Endothelial cell of umbilical vein (primary cell): ENCODE results near the gene SLC25A43. TPM values are rescaled to one million over a fixed set of nuclear protein-coding genes. Genes with fewer than 3 reads are reported as not detected.

Source experiments
- BruUV-seq: library from RNA; stranded (reverse); fragments of 400-500 nt; replicated peaks from 2 replicates; lab custom pipeline; 2021; lab: Mats Ljungman, UMichigan
- CTCF ChIA-PET: fragments of 300-600, 350-600 bp; sonication (Branson Sonifier 250); formaldehyde crosslinking; loops from one replicate; lab custom pipeline; 2021; ENCODE audit warnings: antibody characterized with exemption, inconsistent platforms; lab: Charles Lee
- POLR2A ChIA-PET: fragments of 300-600, 350-600 bp; sonication (Branson Sonifier 250); formaldehyde crosslinking; loops from one replicate; lab custom pipeline; 2021; ENCODE audit warnings: antibody characterized with exemption, inconsistent platforms; lab: Charles Lee
- DNase-seq: peaks from one replicate; pipeline ENCODE4 v3.0.0-alpha.2; 2011; ENCODE audit warnings: low read depth, low spot score
- FAIRE-seq: peaks from 2 replicates; lab custom pipeline; 2011; peaks lifted over from hg19 to GRCh38; lab: Jason Lieb, UNC
- H2AFZ ChIP-seq: 2 replicates; pipeline ENCODE4 v1.6.0; 2012; ENCODE audit warnings: low read depth, low read length, control low read depth, inconsistent platforms
- H3K27ac ChIP-seq: 2 replicates; pipeline ENCODE4 v1.5.1; 2011; ENCODE audit warnings: low read depth, mild to moderate bottlenecking, control low read depth, low read length, moderate library complexity; ENCODE audit not compliant: insufficient read depth
- H3K27me3 ChIP-seq, 2 experiments: 2 replicates each; pipeline versions ENCODE4 v1.6.0 to v1.6.1; 2011; ENCODE audit warnings: low read length in 2 of 2, mixed read lengths in 1 of 2; ENCODE audit not compliant: control insufficient read depth in 2 of 2, insufficient read depth in 2 of 2
- H3K36me3 ChIP-seq, 2 experiments: 2 replicates in 1 of 2; 3 replicates in 1 of 2; pipeline ENCODE4 v1.5.1; 2011; ENCODE audit warnings: low read length in 2 of 2, mild to moderate bottlenecking in 1 of 2, moderate library complexity in 1 of 2; ENCODE audit not compliant: control insufficient read depth in 2 of 2, insufficient read depth in 2 of 2; ENCODE audit errors: extremely low read depth in 1 of 2
- H3K4me1 ChIP-seq: 3 replicates; pipeline ENCODE4 v1.5.1; 2011; ENCODE audit warnings: mild to moderate bottlenecking, low read length; ENCODE audit not compliant: control insufficient read depth, insufficient read depth; ENCODE audit errors: extremely low read depth
- H3K4me2 ChIP-seq: 2 replicates; pipeline ENCODE4 v1.6.1; 2011; ENCODE audit warnings: low read length, control low read depth, mixed read lengths; ENCODE audit not compliant: insufficient read depth
- H3K4me3 ChIP-seq, 3 experiments: fragments of 200-600 bp in 1 of 3; sonication (generic), shearing (Covaris generic) in 1 of 3; replicated peaks in 1 of 3; 2 replicates each; pipeline ENCODE4 v1.5.1; 2011 to 2016; ENCODE audit warnings: control low read depth in 3 of 3, low read length in 3 of 3, mild to moderate bottlenecking in 2 of 3, inconsistent platforms in 1 of 3, low read depth in 1 of 3, moderate library complexity in 1 of 3; ENCODE audit not compliant: insufficient read depth in 1 of 3
- H3K79me2 ChIP-seq: 2 replicates; pipeline ENCODE4 v1.6.0; 2012; ENCODE audit warnings: low read length, inconsistent platforms; ENCODE audit not compliant: control insufficient read depth, insufficient read depth
- H3K9ac ChIP-seq: replicated peaks from 2 replicates; pipeline ENCODE3; 2011; ENCODE audit warnings: low read length, control low read depth; ENCODE audit not compliant: insufficient read depth; ENCODE audit errors: extremely low read depth
- H3K9me1 ChIP-seq: replicated peaks from 3 replicates; pipeline ENCODE4 v1.6.0; 2011; ENCODE audit warnings: mild to moderate bottlenecking, low read length; ENCODE audit not compliant: control insufficient read depth, insufficient read depth; ENCODE audit errors: extremely low read depth
- H3K9me3 ChIP-seq: replicated peaks from 2 replicates; pipeline ENCODE4 v1.5.1; 2012; ENCODE audit warnings: low read length, inconsistent platforms; ENCODE audit not compliant: control insufficient read depth, insufficient read depth
- H4K20me1 ChIP-seq: replicated peaks from 2 replicates; pipeline ENCODE3; 2011; ENCODE audit warnings: mild to moderate bottlenecking, low read length; ENCODE audit not compliant: control insufficient read depth, insufficient read depth; ENCODE audit errors: extremely low read depth
- CTCF ChIP-seq, 2 donors: IDR thresholded peaks; 1 replicate in 1 of 2; 2 replicates in 1 of 2; pipeline ENCODE4 v1.5.1; 2011; ENCODE audit warnings: low read length in 2 of 2, mild to moderate bottlenecking in 2 of 2, moderate library complexity in 2 of 2, control low read depth in 1 of 2, inconsistent platforms in 1 of 2, low read depth in 1 of 2; ENCODE audit not compliant: insufficient read depth in 1 of 2; ENCODE audit errors: extremely low read depth in 1 of 2
- EZH2 ChIP-seq: IDR thresholded peaks from 2 replicates; pipeline ENCODE4 v1.6.1; 2012; ENCODE audit warnings: borderline replicate concordance, low read depth, mild to moderate bottlenecking, moderate library complexity, low read length, inconsistent platforms; ENCODE audit not compliant: severe bottlenecking
- FOS ChIP-seq: IDR thresholded peaks from 2 replicates; pipeline ENCODE4 v1.6.1; 2011; ENCODE audit warnings: mild to moderate bottlenecking, low read length, moderate library complexity, borderline replicate concordance; ENCODE audit not compliant: insufficient read depth
- GATA2 ChIP-seq: IDR thresholded peaks from 2 replicates; pipeline ENCODE4 v1.7.0; 2011; ENCODE audit warnings: low read depth, mild to moderate bottlenecking, moderate library complexity, mixed read lengths, low read length; ENCODE audit not compliant: insufficient read length, insufficient read depth
- JUN ChIP-seq: IDR thresholded peaks from 2 replicates; pipeline ENCODE4 v1.6.1; 2011; ENCODE audit warnings: borderline replicate concordance, low read depth; ENCODE audit not compliant: insufficient read length, insufficient read depth
- MAX ChIP-seq: IDR thresholded peaks from 2 replicates; pipeline ENCODE4 v1.6.1; 2011; ENCODE audit not compliant: insufficient read depth, insufficient read length
- MYC ChIP-seq: IDR thresholded peaks from one replicate; pipeline ENCODE4 v1.6.1; 2011; ENCODE audit warnings: mild to moderate bottlenecking, low read depth, low read length
- POLR2A ChIP-seq: IDR thresholded peaks from 2 replicates; pipeline ENCODE4 v1.6.1; 2012; ENCODE audit warnings: low read depth, mild to moderate bottlenecking, control low read depth, low read length
- POLR2AphosphoS5 ChIP-seq: IDR thresholded peaks from 2 replicates; pipeline ENCODE4 v1.6.1; 2012; ENCODE audit warnings: low read depth, mild to moderate bottlenecking, control low read depth, low read length, moderate library complexity; ENCODE audit not compliant: insufficient read depth
- dilution Hi-C: fragments of 300-500 bp; cut with MboI; formaldehyde crosslinking; loops from one replicate; pipeline ENCODE4 v1.15.0; 2019; ENCODE audit warnings: low sequenced_read_pairs; ENCODE audit not compliant: extremely low pct_ligation_motif_present
- intact Hi-C: fragments of 100-400 bp; cut with micrococcal nuclease; formaldehyde crosslinking; loops from one replicate; pipeline ENCODE4 v1.10.0; 2022
- polyA plus RNA-seq, 4 experiments: library from polyadenylated mRNA; depleted of rRNA in 3 of 4; stranded (reverse) in 3 of 4; unstranded in 1 of 4; fragments of >200 nt; gene quantifications; 2 replicates each; pipeline versions ENCODE4 v1.2.1 to v1.2.3, GENCODE V29; 2011 to 2012; ENCODE audit warnings: missing spikeins in 1 of 4
- total RNA-seq: library from RNA; stranded (reverse); gene quantifications from 2 replicates; pipeline ENCODE4 v1.2.3, GENCODE V29; 2021

SLC25A43 gene
- total and polyA plus RNA-seq, 2 donors (not counting 3 experiments of a cell fraction or from before 2014, with no cell fraction given) = 7.2 to 11.5 TPM

- BruUV-seq = no TSS peak
- Histone ChIP-seq H2AFZ (no peak overlapping the region), H3K27me3 (peaks cover 0 to 2% of the 10 kb centered on the region in 2 experiments), H4K20me1 (no peaks in the 10 kb centered on the region), H3K4me1 (no peaks in the 10 kb centered on the region), H3K36me3 (no peaks in the 10 kb centered on the region), H3K9me3 (no peaks in the 10 kb centered on the region), H3K9me1 (no peaks in the 10 kb centered on the region), H3K4me3 (no peak overlapping the region), H3K27ac (no peak overlapping the region), H3K79me2 (no peaks in the 10 kb centered on the region), H3K4me2 (no peak overlapping the region), H3K9ac (no peak overlapping the region)
- no peak for DNase-seq
- intact Hi-C loops (no loop called here), dilution Hi-C loops (no loop called here)
- no peak for FAIRE-seq
- ChIA-PET POLR2A (no interaction called here), CTCF (interaction anchor here (1.0 to 2.8 kb wide), 3 partner anchors 12 to 16 kb away, joined by 4 to 11 read pairs (median 4); no protein-coding TSS in a partner anchor)
- TF ChIP-seq MYC (no peak), POLR2AphosphoS5 (no peak), POLR2A (no peak), EZH2 (no peak), GATA2 (no peak), JUN (no peak), CTCF (IDR thresholded peaks at IDR 0.05; ENCODE audit: extremely low read depth in 1 of 2, insufficient read depth in 1 of 2, low read depth in 1 of 2, low read length in 2 of 2) (no peak), MAX (no peak), FOS (no peak)
Observed at GRCh38 chrX:119495734-119496726, 96.9 kb downstream of the SLC25A43 start.
